HepG2 (cell line): Measurements from ENCODE around the gene STK32B. TPM values are rescaled to one million over a fixed set of nuclear protein-coding genes. Genes with fewer than 3 reads are reported as not detected.

Experiments used
- ATAC-seq: fragments of 200-7000 bp; cut with Tn5 transposase; 3 replicates; pipeline ENCODE4 v1.9.1; 2020; ENCODE audit warnings: mild to moderate bottlenecking, moderate library complexity
- BruUV-seq: library from RNA; stranded (reverse); fragments of 400-500 nt; replicated peaks from 2 replicates; lab custom pipeline; 2021; lab: Mats Ljungman, UMichigan
- CTCF ChIA-PET: fragments of 300-600 bp; formaldehyde crosslinking; extraction: SDS; loops from one replicate; lab custom pipeline; 2021; ENCODE audit warnings: low total read pairs, inconsistent platforms, low intra/inter-chr PET ratio; lab: Yijun Ruan, JAX
- POLR2A ChIA-PET: fragments of 350-600 bp; sonication (Branson Sonifier 250); formaldehyde crosslinking; loops from one replicate; lab custom pipeline; 2020; ENCODE audit warnings: antibody characterized with exemption, inconsistent platforms; lab: Yijun Ruan, JAX
- DNase-seq: peaks from one replicate; pipeline ENCODE4 v3.0.0-alpha.2; 2015; ENCODE audit warnings: low spot score
- FAIRE-seq: peaks from 3 replicates; lab custom pipeline; 2011; peaks lifted over from hg19 to GRCh38; lab: Jason Lieb, UNC
- H2AFZ ChIP-seq: one replicate; pipeline ENCODE4 v1.6.1; 2011; ENCODE audit warnings: low read length, inconsistent platforms
- H3K27ac ChIP-seq: fragments of 300-600 bp; 3 replicates; pipeline ENCODE4 v1.8.0; 2011; ENCODE audit warnings: mixed run types, mild to moderate bottlenecking, mixed read lengths, low read length, inconsistent platforms; ENCODE audit not compliant: insufficient read depth; ENCODE audit errors: extremely low read length
- H3K27me3 ChIP-seq, 2 experiments: fragments of 200-600 bp in 1 of 2; 2 replicates in 1 of 2; 3 replicates in 1 of 2; pipeline versions ENCODE4 v1.6.0 to v1.8.0; 2011; ENCODE audit warnings: low read length in 2 of 2, mild to moderate bottlenecking in 2 of 2, moderate library complexity in 2 of 2, inconsistent platforms in 1 of 2; ENCODE audit not compliant: insufficient read depth in 2 of 2, control insufficient read depth in 1 of 2
- H3K36me3 ChIP-seq, 2 experiments: fragments of 200-600 bp in 1 of 2; replicated peaks in 1 of 2; 2 replicates in 1 of 2; 3 replicates in 1 of 2; pipeline versions ENCODE4 v1.5.1 to v1.8.0; 2011; ENCODE audit warnings: low read length in 2 of 2, inconsistent platforms in 1 of 2; ENCODE audit not compliant: insufficient read depth in 2 of 2, control insufficient read depth in 1 of 2
- H3K4me1 ChIP-seq: 2 replicates; pipeline ENCODE4 v1.5.1; 2012; ENCODE audit warnings: low read length, inconsistent platforms; ENCODE audit not compliant: insufficient read depth
- H3K4me2 ChIP-seq: 2 replicates; pipeline ENCODE4 v1.6.0; 2011; ENCODE audit warnings: low read depth, low read length, inconsistent platforms
- H3K4me3 ChIP-seq, 3 experiments: fragments of 200-600 bp in 1 of 3; sonication (generic), shearing (Covaris generic) in 1 of 3; replicated peaks in 1 of 3; 2 replicates each; pipeline ENCODE4 v1.5.1; 2011 to 2016; ENCODE audit warnings: low read length in 3 of 3, inconsistent platforms in 2 of 3, low read depth in 2 of 3, mild to moderate bottlenecking in 2 of 3, control low read depth in 1 of 3, mixed read lengths in 1 of 3; ENCODE audit not compliant: insufficient read depth in 1 of 3
- H3K79me2 ChIP-seq: one replicate; pipeline ENCODE4 v1.6.1; 2011; ENCODE audit warnings: low read length, inconsistent platforms; ENCODE audit not compliant: insufficient read depth
- H3K9ac ChIP-seq: 2 replicates; pipeline ENCODE4 v1.6.0; 2011; ENCODE audit warnings: mild to moderate bottlenecking, low read depth, low read length, inconsistent platforms; ENCODE audit not compliant: insufficient read depth
- H3K9me3 ChIP-seq: 2 replicates; pipeline ENCODE4 v1.5.1; 2012; ENCODE audit warnings: mild to moderate bottlenecking, low read length
- H4K20me1 ChIP-seq: 2 replicates; pipeline ENCODE4 v1.6.0; 2011; ENCODE audit warnings: inconsistent platforms, mild to moderate bottlenecking, low read length, moderate library complexity; ENCODE audit not compliant: insufficient read depth
- CHCHD3 ChIP-seq: sonication (generic); formaldehyde crosslinking; IDR thresholded peaks from 2 replicates; pipeline ENCODE4 v1.8.0; 2022; ENCODE audit warnings: mild to moderate bottlenecking, missing genetic modification reagents, moderate library complexity
- KAT2B ChIP-seq: fragments of 150-350 bp; IDR thresholded peaks from 2 replicates; pipeline ENCODE4 v1.6.1; 2014; ENCODE audit warnings: low read depth, low read length, borderline replicate concordance
- NFE2L2 ChIP-seq: fragments of 150-350 bp; IDR thresholded peaks from 2 replicates; pipeline ENCODE4 v1.6.1; 2014; ENCODE audit warnings: low read length
- NFKB2 ChIP-seq: sonication (generic); formaldehyde crosslinking; IDR thresholded peaks from 2 replicates; pipeline ENCODE4 v1.4.0; 2020; ENCODE audit warnings: missing genetic modification reagents, borderline replicate concordance
- PAF1 ChIP-seq: IDR thresholded peaks from 2 replicates; pipeline ENCODE4 v1.6.1; 2016; ENCODE audit warnings: missing genetic modification reagents, missing compliant biosample characterization
- TFDP2 ChIP-seq: sonication (generic); formaldehyde crosslinking; IDR thresholded peaks from 2 replicates; pipeline ENCODE4 v1.4.0; 2020; ENCODE audit warnings: missing genetic modification reagents
- YEATS4 ChIP-seq: sonication (generic); formaldehyde crosslinking; IDR thresholded peaks from 2 replicates; pipeline ENCODE4 v1.4.0; 2020; ENCODE audit warnings: missing genetic modification reagents, borderline replicate concordance
- ZBTB20 ChIP-seq: sonication (generic); formaldehyde crosslinking; IDR thresholded peaks from 2 replicates; pipeline ENCODE4 v1.8.1; 2023; ENCODE audit warnings: missing genetic modification reagents, low read depth, mild to moderate bottlenecking, borderline replicate concordance
- ZMYM2 ChIP-seq: sonication (generic); formaldehyde crosslinking; IDR thresholded peaks from 2 replicates; pipeline ENCODE4 v1.8.0; 2022; ENCODE audit warnings: mild to moderate bottlenecking, missing genetic modification reagents
- ZNF121 ChIP-seq: sonication (generic); formaldehyde crosslinking; IDR thresholded peaks from 2 replicates; pipeline ENCODE4 v1.5.0; 2020; ENCODE audit warnings: mild to moderate bottlenecking, missing genetic modification reagents
- ZNF326 ChIP-seq: sonication (generic); formaldehyde crosslinking; IDR thresholded peaks from 2 replicates; pipeline ENCODE4 v1.4.0; 2020; ENCODE audit warnings: missing genetic modification reagents, borderline replicate concordance
- ZNF510 ChIP-seq: sonication (generic); formaldehyde crosslinking; IDR thresholded peaks from 2 replicates; pipeline ENCODE4 v1.4.0; 2020; ENCODE audit warnings: low read depth, mild to moderate bottlenecking, missing genetic modification reagents
- ZNF768 ChIP-seq: sonication (generic); formaldehyde crosslinking; IDR thresholded peaks from 2 replicates; pipeline ENCODE4 v1.4.0; 2020; ENCODE audit warnings: missing genetic modification reagents
- ZNF878 ChIP-seq: sonication (generic); formaldehyde crosslinking; IDR thresholded peaks from 2 replicates; pipeline ENCODE4 v1.8.1; 2023; ENCODE audit warnings: mild to moderate bottlenecking, missing genetic modification reagents, moderate library complexity
- ZSCAN29 ChIP-seq: sonication (generic); formaldehyde crosslinking; conservative IDR thresholded peaks from 2 replicates; pipeline ENCODE4 v1.4.0; 2020; ENCODE audit warnings: mild to moderate bottlenecking, missing genetic modification reagents
- WGBS: methylation state at CpG from one replicate; pipeline ENCODE4 v1.1.6; 2017; ENCODE audit warnings: low lambda C conversion rate; 5-methylcytosine and 5-hydroxymethylcytosine counted together
- in situ Hi-C: cut with HindIII; loops from 2 replicates; pipeline ENCODE4 v1.10.0; 2017; ENCODE audit warnings: low pct_unique_long_range_greater_than_20kb; ENCODE audit not compliant: extremely low pct_ligation_motif_present
- intact Hi-C: fragments of 100-400 bp; cut with micrococcal nuclease; formaldehyde crosslinking; loops from one replicate; pipeline ENCODE4 v1.10.0; 2022; ENCODE audit not compliant: unreplicated experiment
- polyA plus RNA-seq, 8 experiments: library from polyadenylated mRNA; depleted of rRNA in 3 of 8; stranded (reverse) in 7 of 8; unstranded in 1 of 8; fragments of >200 nt; fragmentation: Illumina TruSeq in 4 of 8; extraction: Trizol in 4 of 8; gene quantifications; 2 replicates each; pipeline versions ENCODE4 v1.2.1 to v1.2.3, GENCODE V29; 2011 to 2016; ENCODE audit warnings: low read depth in 4 of 8, missing spikeins in 1 of 8, mixed read lengths in 1 of 8; ENCODE audit not compliant: insufficient read depth in 1 of 8
- total RNA-seq, 5 experiments: library from RNA; depleted of rRNA; stranded (reverse); fragments of >200 nt; fragmentation: Illumina TruSeq; extraction: Trizol; gene quantifications; 2 replicates each; pipeline ENCODE4 v1.2.3, GENCODE V29; 2016; ENCODE audit warnings: low read depth in 1 of 5
- TF ChIP-seq, protein P1 (sequence below): IDR thresholded peaks from 2 replicates; pipeline ENCODE4 v1.6.1; 2016; ENCODE audit warnings: low read depth
- TF ChIP-seq, protein P2 (sequence below): sonication (generic); formaldehyde crosslinking; IDR thresholded peaks from 2 replicates; pipeline ENCODE4 v1.8.0; 2022; ENCODE audit warnings: missing genetic modification reagents, mild to moderate bottlenecking, moderate library complexity, borderline replicate concordance
- TF ChIP-seq, protein P3 (sequence below): sonication (generic); formaldehyde crosslinking; IDR thresholded peaks from 2 replicates; pipeline ENCODE4 v1.5.0; 2020; ENCODE audit warnings: mild to moderate bottlenecking, missing genetic modification reagents

The STK32B gene
- total and polyA plus RNA-seq, 2 of the 13 experiments (the other 11 are each of a cell fraction or from before 2014, with no cell fraction given), result not detected

- POLR2A ChIA-PET, result no interaction called here
- no TSS peak for BruUV-seq
Observed at GRCh38 chr4:5266991-5267390, 215.7 kb downstream of the STK32B start.

More at GRCh38 chr4:5266991-5267390, 215.7 kb downstream of the STK32B start:
- ATAC-seq (no peak), DNase-seq (no peak), FAIRE-seq (no peak)
- intact Hi-C loops (no loop called here), in situ Hi-C loops (no loop called here)
- TF ChIP-seq CHCHD3 (no peak), NFE2L2 (no peak), TFDP2 (CRISPR knock-in tag) (no peak), ZSCAN29 (CRISPR knock-in tag) (no peak), ZNF326 (no peak), ZNF121 (CRISPR knock-in tag) (no peak), ZBTB20 (CRISPR knock-in tag) (no peak), KAT2B (no peak), ZMYM2 (no peak), ZNF768 (no peak), PAF1 (CRISPR knock-in tag) (no peak), YEATS4 (CRISPR knock-in tag) (no peak), ZNF878 (CRISPR knock-in tag) (no peak), ZNF510 (CRISPR knock-in tag) (no peak), NFKB2 (CRISPR knock-in tag) (no peak)
- TF ChIP-seq, protein P1, sequence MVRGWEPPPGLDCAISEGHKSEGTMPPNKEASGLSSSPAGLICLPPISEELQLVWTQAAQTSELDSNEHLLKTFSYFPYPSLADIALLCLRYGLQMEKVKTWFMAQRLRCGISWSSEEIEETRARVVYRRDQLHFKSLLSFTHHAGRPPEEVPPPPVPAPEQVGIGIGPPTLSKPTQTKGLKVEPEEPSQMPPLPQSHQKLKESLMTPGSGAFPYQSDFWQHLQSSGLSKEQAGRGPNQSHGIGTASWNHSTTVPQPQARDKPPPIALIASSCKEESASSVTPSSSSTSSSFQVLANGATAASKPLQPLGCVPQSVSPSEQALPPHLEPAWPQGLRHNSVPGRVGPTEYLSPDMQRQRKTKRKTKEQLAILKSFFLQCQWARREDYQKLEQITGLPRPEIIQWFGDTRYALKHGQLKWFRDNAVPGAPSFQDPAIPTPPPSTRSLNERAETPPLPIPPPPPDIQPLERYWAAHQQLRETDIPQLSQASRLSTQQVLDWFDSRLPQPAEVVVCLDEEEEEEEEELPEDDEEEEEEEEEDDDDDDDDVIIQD (CRISPR knock-in tag), result no peak
- TF ChIP-seq, protein P2, sequence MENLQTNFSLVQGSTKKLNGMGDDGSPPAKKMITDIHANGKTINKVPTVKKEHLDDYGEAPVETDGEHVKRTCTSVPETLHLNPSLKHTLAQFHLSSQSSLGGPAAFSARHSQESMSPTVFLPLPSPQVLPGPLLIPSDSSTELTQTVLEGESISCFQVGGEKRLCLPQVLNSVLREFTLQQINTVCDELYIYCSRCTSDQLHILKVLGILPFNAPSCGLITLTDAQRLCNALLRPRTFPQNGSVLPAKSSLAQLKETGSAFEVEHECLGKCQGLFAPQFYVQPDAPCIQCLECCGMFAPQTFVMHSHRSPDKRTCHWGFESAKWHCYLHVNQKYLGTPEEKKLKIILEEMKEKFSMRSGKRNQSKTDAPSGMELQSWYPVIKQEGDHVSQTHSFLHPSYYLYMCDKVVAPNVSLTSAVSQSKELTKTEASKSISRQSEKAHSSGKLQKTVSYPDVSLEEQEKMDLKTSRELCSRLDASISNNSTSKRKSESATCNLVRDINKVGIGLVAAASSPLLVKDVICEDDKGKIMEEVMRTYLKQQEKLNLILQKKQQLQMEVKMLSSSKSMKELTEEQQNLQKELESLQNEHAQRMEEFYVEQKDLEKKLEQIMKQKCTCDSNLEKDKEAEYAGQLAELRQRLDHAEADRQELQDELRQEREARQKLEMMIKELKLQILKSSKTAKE (CRISPR knock-in tag), result no peak
- TF ChIP-seq, protein P3, sequence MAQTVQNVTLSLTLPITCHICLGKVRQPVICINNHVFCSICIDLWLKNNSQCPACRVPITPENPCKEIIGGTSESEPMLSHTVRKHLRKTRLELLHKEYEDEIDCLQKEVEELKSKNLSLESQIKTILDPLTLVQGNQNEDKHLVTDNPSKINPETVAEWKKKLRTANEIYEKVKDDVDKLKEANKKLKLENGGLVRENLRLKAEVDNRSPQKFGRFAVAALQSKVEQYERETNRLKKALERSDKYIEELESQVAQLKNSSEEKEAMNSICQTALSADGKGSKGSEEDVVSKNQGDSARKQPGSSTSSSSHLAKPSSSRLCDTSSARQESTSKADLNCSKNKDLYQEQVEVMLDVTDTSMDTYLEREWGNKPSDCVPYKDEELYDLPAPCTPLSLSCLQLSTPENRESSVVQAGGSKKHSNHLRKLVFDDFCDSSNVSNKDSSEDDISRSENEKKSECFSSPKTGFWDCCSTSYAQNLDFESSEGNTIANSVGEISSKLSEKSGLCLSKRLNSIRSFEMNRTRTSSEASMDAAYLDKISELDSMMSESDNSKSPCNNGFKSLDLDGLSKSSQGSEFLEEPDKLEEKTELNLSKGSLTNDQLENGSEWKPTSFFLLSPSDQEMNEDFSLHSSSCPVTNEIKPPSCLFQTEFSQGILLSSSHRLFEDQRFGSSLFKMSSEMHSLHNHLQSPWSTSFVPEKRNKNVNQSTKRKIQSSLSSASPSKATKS (CRISPR knock-in tag), result no peak
- Histone ChIP-seq H2AFZ (no peak overlapping the region), H3K4me1 (no peaks in the 10 kb centered on the region), H3K36me3 (no peaks in the 10 kb centered on the region), H3K9me3 (no peaks in the 10 kb centered on the region), H3K4me3 (no peak overlapping the region), H3K9ac (no peak overlapping the region), H3K27ac (no peak overlapping the region), H3K27me3 (no peaks in the 10 kb centered on the region), H3K4me2 (no peak overlapping the region), H4K20me1 (no peaks in the 10 kb centered on the region), H3K79me2 (no peaks in the 10 kb centered on the region)
- WGBS, result 10% methylated on average over 2 of the region's 2 CpGs
- CTCF ChIA-PET, result no interaction called here
